ENCODE data around the gene PXK. TPM values are rescaled to one million over a fixed set of nuclear protein-coding genes. Genes with fewer than 3 reads are reported as not detected.
A peak's percentile ranks its signal among the peaks of the same experiment; 100 is the strongest.

PXK gene
- total RNA-seq, 1 donor from 2014 or later, result 18.8 TPM

GRCh38 chr3:58329150-58329921 lies 3.4 kb upstream of the PXK start:
- no peak for DNase-seq (ENCODE audit: low spot score)
- Mint-ChIP-seq H3K4me3 (ENCODE audit: unreplicated experiment) (no peak overlapping the region), H3K36me3 (ENCODE audit: low read depth, unreplicated experiment) (no peaks in the 10 kb centered on the region), H3K9me3 (ENCODE audit: unreplicated experiment) (no peaks in the 10 kb centered on the region), H3K27me3 (ENCODE audit: unreplicated experiment) (peaks cover 9% of the 10 kb centered on the region), H3K4me1 (ENCODE audit: unreplicated experiment) (peaks cover 15% of the 10 kb centered on the region), H3K27ac (ENCODE audit: unreplicated experiment) (no peak overlapping the region)
- no peak for TF ChIP-seq CTCF (IDR thresholded peaks at IDR 0.05; ENCODE audit: unreplicated experiment)

- no peaks in the 10 kb centered on the region for H3K9me3 Mint-ChIP-seq (ENCODE audit: unreplicated experiment)
- no peak for TF ChIP-seq CTCF (IDR thresholded peaks at IDR 0.05; ENCODE audit: unreplicated experiment)
- H3K27me3 Mint-ChIP-seq (ENCODE audit: unreplicated experiment), result peaks cover 9% of the 10 kb centered on the region
- H3K4me1 Mint-ChIP-seq (ENCODE audit: unreplicated experiment), result peaks cover 18% of the 10 kb centered on the region
- H3K27ac Mint-ChIP-seq (ENCODE audit: unreplicated experiment), result no peak overlapping the region
- DNase-seq (ENCODE audit: low spot score), result no peak
- H3K4me3 Mint-ChIP-seq (ENCODE audit: unreplicated experiment), result no peak overlapping the region
- H3K36me3 Mint-ChIP-seq (ENCODE audit: low read depth, unreplicated experiment), result no peaks in the 10 kb centered on the region
Measured at GRCh38 chr3:58329922-58330413, 2.7 kb upstream of the PXK start.

GRCh38 chr3:58331593-58332152 lies 1.0 kb upstream of the PXK start:
- H3K4me3 Mint-ChIP-seq (ENCODE audit: unreplicated experiment), result peak overlapping the region; percentile 73
- TF ChIP-seq CTCF (IDR thresholded peaks at IDR 0.05; ENCODE audit: unreplicated experiment), result no peak
- H3K9me3 Mint-ChIP-seq (ENCODE audit: unreplicated experiment), result no peaks in the 10 kb centered on the region
- peaks cover 7% of the 10 kb centered on the region for H3K27me3 Mint-ChIP-seq (ENCODE audit: unreplicated experiment)
- H3K27ac Mint-ChIP-seq (ENCODE audit: unreplicated experiment), result no peak overlapping the region
- DNase-seq (ENCODE audit: low spot score), result no peak
- no peaks in the 10 kb centered on the region for H3K36me3 Mint-ChIP-seq (ENCODE audit: low read depth, unreplicated experiment)
- peaks cover 14% of the 10 kb centered on the region for H3K4me1 Mint-ChIP-seq (ENCODE audit: unreplicated experiment)

- no peaks in the 10 kb centered on the region for H3K9me3 Mint-ChIP-seq (ENCODE audit: unreplicated experiment)
- TF ChIP-seq CTCF (IDR thresholded peaks at IDR 0.05; ENCODE audit: unreplicated experiment), result no peak
- peak overlapping the region; percentile 99 for H3K4me3 Mint-ChIP-seq (ENCODE audit: unreplicated experiment)
- peaks cover 14% of the 10 kb centered on the region for H3K4me1 Mint-ChIP-seq (ENCODE audit: unreplicated experiment)
- peaks cover 5% of the 10 kb centered on the region for H3K27me3 Mint-ChIP-seq (ENCODE audit: unreplicated experiment)
- H3K27ac Mint-ChIP-seq (ENCODE audit: unreplicated experiment), result peak overlapping the region; percentile 24
- DNase-seq (ENCODE audit: low spot score), result peak; percentile 22
- H3K36me3 Mint-ChIP-seq (ENCODE audit: low read depth, unreplicated experiment), result no peaks in the 10 kb centered on the region
Measured at GRCh38 chr3:58333206-58334012, 717 bp downstream of the PXK start.

All from endothelial cell (in vitro differentiated cells).